NCI-H2196 treated with DMSO at 0.1 percent for 48 hours (cell line): ENCODE measurements around the gene CDC37.
A peak's percentile ranks its signal among the peaks of the same experiment; 100 is the strongest.
"Not testable (repeated sequence)": the region's sequence is repeated elsewhere in the genome, so short reads cannot be mapped to it uniquely, and the experiment has no call there.

ENCODE experiments used
- DNase-seq: peaks from one replicate; lab custom pipeline; 2025; ENCODE audit not compliant: unreplicated experiment; lab: John Stamatoyannopoulos, UW

Gene CDC37

GRCh38 chr19:10420444-10421239, 17.3 kb upstream of the CDC37 start, which contains the start of gene PDE4A:
PDE4A (plus strand) TSS chr19:10420538; CDS start chr19:10420765, 227 bp downstream.
- DNase-seq = no peak

DNA sequence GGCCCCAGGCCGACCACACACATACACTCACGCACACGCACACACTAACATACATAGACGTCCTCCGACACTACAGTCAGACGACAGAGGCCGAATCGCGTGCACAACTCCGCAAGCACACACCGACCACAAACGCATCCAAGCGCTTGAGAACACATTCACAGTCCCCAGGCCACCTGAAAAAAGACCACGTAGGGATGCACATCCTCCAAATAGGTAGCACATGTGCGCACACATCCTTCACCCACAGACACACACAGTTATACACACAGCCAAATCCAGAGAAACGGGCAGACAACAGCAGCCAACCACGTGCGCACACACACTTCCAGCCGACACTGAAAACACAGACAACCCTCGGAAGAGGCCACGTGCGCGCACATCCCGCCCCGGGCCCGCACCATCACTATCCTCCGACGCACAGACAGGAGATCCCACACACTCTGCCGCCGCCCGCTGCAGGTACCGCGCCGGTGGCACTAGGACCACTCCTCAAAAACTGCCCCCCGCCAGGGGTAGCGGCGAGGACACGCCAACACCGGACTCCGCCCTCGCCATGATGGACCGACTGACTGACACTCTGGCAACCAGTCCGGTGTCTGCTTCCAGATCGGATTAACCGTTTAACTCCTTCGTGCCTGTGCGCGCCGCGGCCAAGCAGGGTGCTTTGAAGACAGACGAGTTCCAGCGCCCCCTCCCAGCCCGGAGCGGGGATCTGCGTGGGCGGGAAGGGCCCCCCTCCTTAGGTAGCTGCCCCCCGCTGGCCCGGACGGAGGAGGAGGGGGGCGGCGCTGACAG, 16.5 kb upstream of the CDC37 start:
- no peak for DNase-seq

DNA sequence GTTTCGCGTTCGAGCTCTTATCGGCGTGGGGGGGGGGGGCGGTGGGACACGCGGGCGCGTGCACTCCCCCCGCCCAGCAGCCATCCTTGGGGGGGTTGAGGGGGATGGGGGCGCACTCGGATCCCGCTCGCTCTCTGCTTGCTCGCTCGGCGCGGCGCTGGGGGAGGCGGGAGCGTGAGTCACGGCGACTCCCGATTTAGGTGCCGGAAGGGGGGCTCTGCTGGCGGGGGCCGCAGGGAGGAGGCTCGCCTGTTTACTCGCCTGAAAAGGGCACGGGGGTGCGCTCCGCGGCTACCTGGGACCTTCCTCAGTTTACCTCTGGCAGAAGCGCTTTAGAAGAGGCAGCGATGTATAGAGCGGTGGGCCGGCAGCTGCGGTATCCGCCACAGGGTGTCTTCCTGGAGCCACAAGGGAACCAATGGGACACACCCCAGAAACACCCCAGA, 15.9 kb upstream of the CDC37 start:
- DNase-seq = no peak

DNA sequence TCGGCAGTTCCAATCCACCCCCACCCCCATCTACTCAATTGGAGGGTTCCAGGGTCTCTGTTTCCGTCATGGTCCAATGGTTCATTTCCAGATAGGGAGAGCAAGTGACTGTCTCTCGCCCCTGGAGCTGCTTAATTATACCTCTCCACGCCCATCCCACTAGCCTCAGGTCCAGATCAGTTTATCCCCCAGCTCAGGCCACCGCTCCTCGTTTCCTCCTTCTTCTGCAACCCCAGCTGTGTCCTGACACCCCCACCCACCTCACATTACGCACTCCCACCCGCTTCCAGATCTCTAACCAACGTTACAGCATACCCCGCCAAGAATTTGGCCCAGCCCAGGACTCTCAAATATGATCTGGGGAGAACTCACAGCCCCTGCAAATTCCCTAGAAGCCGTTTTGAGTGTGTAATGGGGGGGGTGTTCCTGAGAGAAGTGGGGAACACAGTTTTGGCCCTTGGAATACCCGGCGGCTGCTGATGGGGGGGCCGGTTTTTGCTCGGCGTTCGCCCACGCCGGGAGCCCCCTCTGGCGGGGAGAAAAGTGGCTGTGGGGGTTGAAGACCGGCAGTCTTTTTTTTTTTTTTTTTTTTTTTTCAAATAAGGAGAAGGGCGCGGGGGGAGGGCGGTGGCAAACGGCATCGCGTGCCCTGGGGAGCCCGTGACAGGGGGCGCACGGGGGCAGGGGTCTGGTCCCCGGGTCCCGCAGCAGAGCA, 15.3 kb upstream of the CDC37 start:
- no peak for DNase-seq

DNA sequence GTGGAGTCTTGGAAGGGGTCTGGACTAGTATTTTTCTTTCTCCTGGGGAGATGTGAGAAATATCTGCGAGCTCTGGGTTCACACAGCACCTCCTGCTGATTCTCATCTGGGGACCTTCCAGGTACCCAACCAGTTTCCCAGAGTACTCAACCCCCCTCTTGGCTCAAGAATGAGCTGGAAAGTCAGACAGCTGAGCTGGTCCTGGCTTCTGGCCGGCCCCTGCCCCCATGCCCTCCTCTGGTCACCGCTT, 14.8 kb upstream of the CDC37 start:
- no peak for DNase-seq

- no peak for DNase-seq
Measured at GRCh38 chr19:10417541-10418234, 14.3 kb upstream of the CDC37 start.

- DNase-seq = peak; percentile 93
Measured at GRCh38 chr19:10416380-10417257, 13.3 kb upstream of the CDC37 start.

DNA sequence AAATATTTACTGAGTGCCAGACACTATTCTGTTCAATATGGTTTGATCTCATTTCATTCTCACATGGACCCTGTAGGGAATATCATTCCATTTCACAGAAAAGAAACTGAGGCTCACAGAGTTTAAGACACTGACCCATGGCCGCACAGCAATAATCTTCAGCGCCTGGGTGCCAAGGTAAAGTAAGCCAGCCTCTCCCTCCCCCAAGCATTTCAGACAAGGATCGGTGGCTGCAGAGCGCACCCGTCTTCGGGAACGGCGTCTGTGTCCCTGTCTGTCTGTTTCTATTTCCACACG, 12.7 kb upstream of the CDC37 start:
- no peak for DNase-seq

- no peak for DNase-seq
Measured at GRCh38 chr19:10412257-10412977, 9.1 kb upstream of the CDC37 start.

- not testable (repeated sequence) for DNase-seq
Measured at GRCh38 chr19:10411224-10411623, 7.9 kb upstream of the CDC37 start.

- DNase-seq = no peak
Measured at GRCh38 chr19:10408511-10409283, 5.4 kb upstream of the CDC37 start.

DNA sequence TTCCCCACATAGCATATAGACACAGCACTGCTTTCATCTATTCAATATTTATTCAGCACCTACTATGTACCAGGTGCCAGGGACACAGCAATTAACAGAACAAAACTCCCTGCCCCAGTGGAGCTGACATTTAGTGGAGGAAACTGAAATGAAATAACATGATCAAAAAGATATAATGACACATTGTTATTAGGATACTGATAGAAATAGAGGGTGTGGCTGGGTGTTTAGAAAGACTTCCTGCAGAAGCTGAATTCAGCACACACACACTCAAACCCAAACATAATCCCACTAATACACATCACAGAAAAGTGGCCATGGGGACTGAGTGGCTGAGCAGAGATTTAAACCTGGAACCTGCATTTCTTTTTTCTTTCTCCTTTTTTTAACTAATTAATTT, 3.8 kb upstream of the CDC37 start:
- DNase-seq = no peak

GRCh38 chr19:10406191-10406590, 2.8 kb upstream of the CDC37 start:
- DNase-seq = no peak

DNA sequence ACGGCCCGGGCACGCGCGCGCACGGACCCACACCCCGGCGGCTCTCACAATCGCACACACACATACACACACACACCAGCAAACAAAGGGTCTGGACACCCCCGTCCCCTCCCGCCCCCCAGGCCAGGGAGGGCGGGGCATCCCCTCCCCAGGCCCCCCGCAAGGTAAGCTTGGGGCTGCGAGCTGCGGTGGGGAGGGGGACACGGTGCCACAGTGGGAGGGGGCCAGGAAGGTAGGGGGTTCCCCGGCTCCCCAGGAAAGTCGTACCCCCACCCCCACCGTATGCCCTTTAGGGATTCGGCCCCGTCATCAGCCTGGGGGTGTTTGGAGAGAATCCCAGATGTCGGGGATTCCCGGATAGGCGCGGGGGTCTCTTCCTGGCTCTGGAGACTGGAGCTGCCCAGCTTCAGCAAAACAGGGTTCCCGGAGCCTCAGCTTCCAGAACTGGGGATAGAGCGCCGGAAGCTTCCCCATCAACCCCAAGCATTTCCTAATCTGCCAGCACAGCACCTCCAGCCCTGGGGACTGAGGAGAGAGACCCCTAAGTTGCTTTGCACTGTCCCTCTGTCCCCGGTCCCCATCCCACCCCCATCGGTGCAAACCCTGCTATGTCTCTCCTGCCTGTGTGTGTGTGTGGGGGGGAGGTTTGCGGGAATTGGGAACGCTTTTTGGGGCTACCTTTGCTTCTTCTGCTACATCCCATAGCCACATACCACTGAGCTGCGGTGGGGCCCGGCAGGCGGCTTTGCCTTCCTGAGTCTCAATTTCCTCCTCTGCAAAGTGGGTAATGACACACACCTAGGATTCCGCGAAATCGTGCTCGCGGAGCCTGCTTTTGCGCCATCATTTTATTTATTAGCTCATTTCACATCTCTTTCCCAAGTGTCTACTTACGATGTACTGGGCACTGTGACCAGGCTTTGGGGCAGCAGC, 1.8 kb upstream of the CDC37 start:
- DNase-seq = no peak

GRCh38 chr19:10402441-10403038, 802 bp downstream of the CDC37 start:
- DNase-seq = no peak

DNA sequence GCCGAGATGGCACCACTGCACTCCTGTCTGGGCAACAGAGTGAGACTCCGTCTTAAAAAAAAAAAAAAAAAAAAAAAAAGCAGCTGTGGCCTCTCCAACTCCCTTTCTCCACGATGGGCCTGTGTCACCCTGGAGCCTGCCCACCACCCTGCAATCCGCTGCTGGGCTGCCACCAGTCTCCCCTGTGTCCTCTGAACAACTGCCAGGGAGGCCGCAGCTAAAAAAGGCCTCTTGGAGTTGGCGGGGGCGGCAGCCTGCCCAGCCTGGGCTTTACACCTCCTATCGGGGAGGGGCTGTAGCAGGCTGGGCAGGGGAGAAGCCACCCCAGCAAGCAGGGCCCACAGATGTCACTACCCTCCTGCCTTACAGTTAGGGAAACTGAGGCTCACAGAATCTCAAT, 3.5 kb downstream of the CDC37 start:
- no peak for DNase-seq

- DNase-seq = not testable (repeated sequence)
Measured at GRCh38 chr19:10399340-10399739, 4.0 kb downstream of the CDC37 start.

GRCh38 chr19:10398819-10399218, 4.5 kb downstream of the CDC37 start:
- no peak for DNase-seq
